ENCODE measurements around the gene SLC35D2.

SLC35D2 gene

DNA sequence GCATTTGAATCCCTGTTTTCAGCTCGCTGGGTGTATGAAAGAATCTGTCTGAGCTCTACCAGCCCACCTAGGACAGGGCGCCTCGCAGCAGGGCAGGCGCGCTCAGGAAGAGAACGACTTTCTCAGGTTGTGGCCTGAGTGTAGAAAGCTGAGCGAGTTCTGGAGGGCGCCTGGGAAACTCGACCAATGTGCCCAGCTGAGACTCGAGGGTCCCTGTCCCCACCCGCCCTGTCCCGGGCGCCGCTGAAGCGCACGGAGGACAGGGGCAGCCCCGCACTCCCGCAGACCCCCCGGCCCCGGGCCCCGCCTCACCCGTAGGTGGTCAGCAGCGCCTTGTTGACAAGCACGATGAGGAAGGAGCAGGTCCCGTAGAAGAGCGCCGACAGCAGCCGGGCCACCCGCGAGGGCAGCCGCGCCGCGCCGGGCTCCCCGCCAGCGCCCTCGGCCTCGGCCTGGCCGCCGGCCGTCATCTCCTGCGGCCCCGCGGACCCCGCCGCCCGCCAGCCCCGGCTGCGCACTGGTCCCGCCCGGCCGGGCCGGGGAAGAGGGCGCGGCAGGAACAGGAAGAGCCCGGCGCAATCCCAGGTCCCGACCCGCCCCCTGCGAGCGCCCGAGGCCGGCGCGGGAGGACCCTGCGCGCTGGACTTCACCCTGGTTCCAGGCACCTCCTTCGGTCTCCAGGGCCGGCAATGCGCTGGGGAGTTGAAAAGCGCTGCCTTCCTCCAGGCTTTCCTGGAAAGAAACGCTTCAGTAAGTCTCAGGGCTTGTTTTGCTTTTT, at the start of gene SLC35D2:
Gene SLC35D2 (minus strand): TSS at position 547 of the 778 bp plus-strand sequence. CDS start 77 bp downstream, at position 470.
- peak; percentile 10 for DNase-seq (ENCODE audit: low read depth)

GRCh38 chr9:96430377-96430776, 46.9 kb upstream of the SLC35D2 start:
- DNase-seq (ENCODE audit: low read depth), result no peak

- DNase-seq (ENCODE audit: low read depth), result no peak
These were observed 46.2 kb upstream of the SLC35D2 start for GRCh38 chr9:96429732-96430131.

DNA sequence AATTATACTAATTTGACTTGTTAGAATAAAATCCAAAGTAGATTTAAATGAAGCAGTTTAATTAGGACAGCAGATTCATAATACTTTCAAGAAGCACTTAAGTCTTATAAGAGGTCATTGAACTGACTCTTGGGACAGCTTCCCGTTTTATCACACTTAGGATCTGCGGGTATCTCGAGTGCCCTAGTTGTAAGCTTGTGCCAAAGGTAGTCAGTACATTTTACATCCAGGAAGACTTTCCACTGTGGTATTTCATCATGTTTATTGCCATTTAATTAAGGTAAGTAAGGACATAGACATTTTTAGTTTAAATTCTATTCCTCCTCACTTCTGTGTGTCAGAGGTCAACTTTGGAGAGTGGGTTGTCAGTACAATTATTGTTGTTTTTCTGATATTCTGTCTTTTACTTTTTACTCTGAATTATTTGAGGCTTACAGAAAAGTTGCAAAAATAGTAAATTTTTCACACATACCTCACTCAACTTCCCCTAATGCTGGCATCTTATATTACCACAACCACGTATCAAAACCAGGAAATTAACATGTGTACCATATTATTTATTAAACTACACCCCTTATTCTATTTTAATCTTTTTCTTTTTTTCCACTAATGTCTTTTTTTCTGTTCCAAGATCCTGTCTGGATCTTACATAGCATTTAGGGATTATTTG, 42.1 kb upstream of the SLC35D2 start:
- DNase-seq (ENCODE audit: low read depth), result no peak

GRCh38 chr9:96423985-96424336, 40.5 kb upstream of the SLC35D2 start:
- DNase-seq (ENCODE audit: low read depth), result no peak

DNA sequence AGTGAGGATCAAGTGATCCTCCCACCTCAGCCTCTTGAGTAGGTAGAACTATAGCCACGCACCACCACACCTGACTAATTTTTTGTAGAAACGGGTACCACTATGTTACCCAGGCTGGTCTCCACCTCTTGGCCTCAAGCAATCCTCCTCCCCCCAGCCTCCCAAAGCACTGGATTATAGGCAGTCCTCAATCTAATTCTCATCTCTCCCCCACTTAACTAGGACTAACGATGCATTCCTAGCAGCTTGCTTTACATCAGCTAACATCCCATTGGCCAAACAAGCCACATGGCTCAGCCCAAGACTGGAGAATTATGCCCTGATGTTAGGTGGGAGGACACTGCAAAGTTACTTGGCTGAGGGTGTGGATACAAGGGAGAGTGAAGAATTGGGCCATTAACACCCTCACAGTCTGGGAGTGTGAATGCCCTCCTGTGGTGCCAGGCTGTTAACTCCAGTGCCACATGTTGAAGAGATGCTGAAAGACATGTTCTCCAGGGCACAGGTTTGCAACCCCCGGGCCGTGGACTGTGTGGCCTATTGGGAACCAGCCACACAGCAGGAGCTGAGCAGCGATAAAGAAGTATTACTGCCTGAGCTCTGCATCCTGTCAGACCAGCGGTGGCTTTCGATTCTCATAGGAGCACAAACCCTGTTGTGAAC, 39.9 kb upstream of the SLC35D2 start:
- DNase-seq (ENCODE audit: low read depth), result no peak

DNA sequence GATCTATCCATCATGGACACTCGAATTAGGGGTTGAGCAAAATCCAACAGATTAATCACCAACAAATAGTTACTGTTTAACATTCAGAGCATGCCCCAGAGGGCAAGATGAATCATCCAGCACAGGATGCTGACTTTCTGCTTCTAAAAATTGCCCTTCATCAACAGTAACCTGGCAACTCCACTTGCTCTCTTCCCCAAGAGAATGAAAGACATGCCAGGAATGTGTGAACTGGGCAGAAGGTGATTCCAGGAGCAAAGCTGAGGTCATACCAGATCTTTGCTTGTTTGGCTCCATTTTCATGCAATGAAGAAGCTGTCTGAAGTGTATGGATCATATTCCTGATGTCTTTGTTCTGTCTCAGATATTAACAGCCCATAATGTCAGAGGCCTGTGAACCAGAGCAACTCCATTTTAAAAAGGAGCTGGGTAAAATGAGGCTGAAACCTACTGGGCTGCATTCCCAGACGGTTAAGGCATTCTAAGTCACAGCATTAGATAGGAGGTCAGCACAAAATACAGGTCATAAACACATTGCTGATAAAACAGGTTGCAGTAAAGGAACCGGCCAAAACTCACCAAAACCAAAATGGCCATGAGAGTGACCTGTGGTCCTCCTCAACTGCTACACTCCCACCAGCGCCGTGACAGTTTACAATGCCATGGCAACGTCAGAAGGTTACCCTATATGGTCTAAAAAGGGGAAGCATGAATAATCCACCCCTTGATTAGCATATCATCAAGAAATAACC, 37.1 kb upstream of the SLC35D2 start:
- no peak for DNase-seq (ENCODE audit: low read depth)

DNA sequence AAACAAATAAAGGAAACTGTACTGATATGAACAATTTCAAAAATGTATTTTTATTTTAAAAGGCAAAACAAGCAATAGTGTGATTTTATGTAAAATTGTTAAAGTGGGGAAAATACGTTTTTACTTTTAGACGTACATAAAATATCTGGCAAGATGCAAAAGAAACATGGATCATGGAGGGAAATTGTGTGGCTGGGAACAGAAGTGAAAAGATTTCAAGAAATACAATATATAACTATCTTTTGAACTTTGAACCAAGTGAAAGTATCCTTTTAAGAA, 36.1 kb upstream of the SLC35D2 start:
- no peak for DNase-seq (ENCODE audit: low read depth)

DNA sequence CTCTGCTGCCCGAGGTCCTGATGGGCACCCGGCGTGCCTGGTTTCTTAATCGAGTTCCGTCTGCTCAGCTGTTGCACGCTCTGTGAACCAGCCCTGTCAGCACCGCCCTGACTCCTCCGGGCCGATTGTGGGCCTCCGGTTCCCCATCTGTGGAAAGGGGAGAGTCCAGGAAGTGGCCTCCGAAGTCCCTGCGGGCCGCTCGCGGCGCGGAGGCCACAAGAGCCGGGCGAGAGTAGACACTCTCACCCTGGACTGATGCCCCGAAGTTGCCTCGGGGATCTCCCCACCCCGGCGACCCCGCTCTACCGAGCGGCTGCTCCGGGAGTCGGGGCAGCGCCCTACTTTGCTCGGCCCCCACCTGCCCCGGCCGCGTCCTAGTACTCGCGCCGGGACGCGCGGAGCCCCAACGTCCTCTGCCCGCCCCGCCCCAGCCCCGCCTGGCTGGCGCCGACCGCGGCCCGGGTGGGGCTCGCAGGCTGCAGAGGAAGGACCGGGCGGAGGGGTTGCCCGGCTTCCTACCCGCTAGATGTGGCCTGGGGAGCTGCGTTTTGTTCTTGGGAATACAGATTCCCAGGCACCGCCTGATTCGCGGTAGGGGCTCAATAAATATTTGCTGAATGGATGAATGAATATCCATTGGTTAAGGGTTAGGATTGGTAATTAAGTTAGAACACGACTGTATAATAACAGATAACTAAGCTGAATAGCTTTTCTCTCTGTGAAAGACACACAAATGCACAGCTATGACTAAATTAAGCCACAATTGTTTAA, 35.6 kb upstream of the SLC35D2 start:
- DNase-seq (ENCODE audit: low read depth), result peak; percentile 34

GRCh38 chr9:96418083-96418919, 34.8 kb upstream of the SLC35D2 start, which contains the start of gene ZNF367:
Gene ZNF367 (minus strand): TSS chr9:96418370. CDS start chr9:96418032, 338 bp downstream.
- peak; percentile 89 for DNase-seq (ENCODE audit: low read depth)

GRCh38 chr9:96417661-96418082, 34.2 kb upstream of the SLC35D2 start:
- DNase-seq (ENCODE audit: low read depth), result no peak

DNA sequence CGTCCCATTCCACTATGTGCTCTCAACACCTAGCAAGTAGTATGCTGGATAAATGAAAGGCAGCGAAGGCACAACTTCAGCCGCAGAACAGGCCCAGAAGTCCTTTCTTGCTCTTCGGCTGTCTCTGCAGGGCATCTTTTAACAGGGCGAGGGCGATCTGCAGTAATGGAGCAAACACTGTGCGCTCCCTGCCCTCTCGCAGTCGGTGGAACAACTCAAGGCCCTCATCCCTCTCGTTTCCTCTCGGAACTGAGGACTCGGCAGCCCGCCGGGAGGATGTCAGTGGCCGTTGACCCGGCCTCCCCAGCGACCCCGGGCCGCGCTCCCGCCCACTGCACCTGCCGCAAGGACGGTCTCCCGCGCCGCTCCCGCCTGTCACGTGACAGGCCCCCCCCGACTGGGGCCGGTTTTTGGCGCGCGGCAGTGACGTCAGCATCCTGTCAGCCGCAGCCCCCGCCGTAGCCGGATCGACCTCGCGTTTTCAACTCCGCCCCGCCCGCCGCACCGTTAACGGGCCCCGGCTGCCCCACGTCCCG, 33.6 kb upstream of the SLC35D2 start:
- peak; percentile 89 for DNase-seq (ENCODE audit: low read depth)

GRCh38 chr9:96413302-96414221, 30.1 kb upstream of the SLC35D2 start:
- no peak for DNase-seq (ENCODE audit: low read depth)

- DNase-seq (ENCODE audit: low read depth), result no peak
These were observed 28.8 kb upstream of the SLC35D2 start for GRCh38 chr9:96412174-96412913.

DNA sequence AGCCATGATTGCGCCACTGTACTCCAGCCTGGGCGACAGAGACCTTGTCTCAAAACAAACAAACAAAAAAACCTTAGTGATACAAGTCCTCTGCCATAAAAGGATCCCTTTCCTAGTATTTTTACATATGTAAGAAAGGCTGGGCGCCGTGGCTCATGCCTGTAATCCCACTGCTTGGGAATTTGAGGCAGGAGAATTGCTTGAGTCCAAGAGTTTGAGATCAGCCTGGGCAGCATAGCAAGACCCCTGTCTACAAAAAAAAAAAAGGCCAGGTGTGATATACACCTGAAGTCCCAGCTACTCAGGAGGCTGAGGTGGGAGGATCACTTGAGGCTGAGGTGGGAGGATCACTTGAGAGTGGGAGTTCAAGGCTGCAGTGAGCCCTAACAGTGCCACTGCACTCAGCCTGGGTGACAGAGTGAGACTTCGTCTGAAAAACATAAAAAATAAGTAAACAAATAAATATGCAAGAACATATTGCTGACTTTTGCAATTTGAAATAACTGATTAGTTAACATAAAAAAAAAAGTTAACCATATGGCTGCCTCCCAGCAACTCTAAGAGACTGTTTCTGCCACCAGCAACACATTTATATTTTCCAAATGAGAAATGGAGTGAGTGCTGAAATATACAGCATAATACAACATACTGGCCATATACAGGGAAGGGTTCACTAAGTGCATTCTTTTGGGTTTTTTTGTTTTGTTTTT, 27.8 kb upstream of the SLC35D2 start:
- no peak for DNase-seq (ENCODE audit: low read depth)

GRCh38 chr9:96408409-96409280, 25.1 kb upstream of the SLC35D2 start:
- DNase-seq (ENCODE audit: low read depth), result no peak

Data from activated T-helper 9 cell treated with anti-CD3 and anti-CD28 coated beads, Interleukin-2, amount 50 U/mL, for 16 hours (primary cell).